Astrocyte of the cerebellum (primary cell): ENCODE measurements around the gene QTRT2.
A peak's percentile ranks its signal among the peaks of the same experiment; 100 is the strongest.

Source experiments
- DNase-seq: peaks from one replicate; pipeline ENCODE4 v3.0.0-alpha.2; 2011; ENCODE audit warnings: low read depth
- H3K4me3 ChIP-seq: 2 replicates; pipeline ENCODE4 v1.5.1; 2011; ENCODE audit warnings: mild to moderate bottlenecking, low read depth, low read length, moderate library complexity
- in situ Hi-C: cut with HindIII; loops from 2 replicates; pipeline ENCODE4 v1.10.0; 2017; ENCODE audit warnings: low sequenced_read_pairs
- TF ChIP-seq, protein P1 (sequence below): IDR thresholded peaks from 2 replicates; pipeline ENCODE4 v1.5.1; 2012; ENCODE audit warnings: low read length, low read depth, moderate library complexity, mild to moderate bottlenecking; ENCODE audit errors: missing control alignments

Gene QTRT2

DNA sequence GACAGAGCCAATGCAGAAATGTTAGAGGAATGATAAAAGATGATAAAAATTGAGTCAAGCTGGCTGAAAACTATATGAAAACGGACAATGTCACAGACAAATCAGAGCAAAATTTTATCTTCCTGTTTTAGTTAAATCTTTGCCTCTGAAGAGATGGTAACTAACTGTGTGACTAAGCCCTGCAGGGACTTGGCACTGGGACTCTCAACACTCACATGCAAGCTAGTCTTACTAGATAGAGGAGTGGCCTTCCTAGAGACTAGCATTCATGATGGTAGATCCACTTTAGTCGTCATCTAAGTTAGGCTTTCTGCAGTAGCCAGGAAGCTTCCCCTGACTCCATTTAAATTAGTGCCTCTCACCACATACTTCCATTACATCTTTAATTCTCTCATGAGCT, 4.3 kb upstream of the QTRT2 start:
- in situ Hi-C loops: no loop called here
- no peak for DNase-seq
- TF ChIP-seq, protein P1, sequence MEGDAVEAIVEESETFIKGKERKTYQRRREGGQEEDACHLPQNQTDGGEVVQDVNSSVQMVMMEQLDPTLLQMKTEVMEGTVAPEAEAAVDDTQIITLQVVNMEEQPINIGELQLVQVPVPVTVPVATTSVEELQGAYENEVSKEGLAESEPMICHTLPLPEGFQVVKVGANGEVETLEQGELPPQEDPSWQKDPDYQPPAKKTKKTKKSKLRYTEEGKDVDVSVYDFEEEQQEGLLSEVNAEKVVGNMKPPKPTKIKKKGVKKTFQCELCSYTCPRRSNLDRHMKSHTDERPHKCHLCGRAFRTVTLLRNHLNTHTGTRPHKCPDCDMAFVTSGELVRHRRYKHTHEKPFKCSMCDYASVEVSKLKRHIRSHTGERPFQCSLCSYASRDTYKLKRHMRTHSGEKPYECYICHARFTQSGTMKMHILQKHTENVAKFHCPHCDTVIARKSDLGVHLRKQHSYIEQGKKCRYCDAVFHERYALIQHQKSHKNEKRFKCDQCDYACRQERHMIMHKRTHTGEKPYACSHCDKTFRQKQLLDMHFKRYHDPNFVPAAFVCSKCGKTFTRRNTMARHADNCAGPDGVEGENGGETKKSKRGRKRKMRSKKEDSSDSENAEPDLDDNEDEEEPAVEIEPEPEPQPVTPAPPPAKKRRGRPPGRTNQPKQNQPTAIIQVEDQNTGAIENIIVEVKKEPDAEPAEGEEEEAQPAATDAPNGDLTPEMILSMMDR: no peak
- H3K4me3 ChIP-seq: no peak overlapping the region

GRCh38 chr3:114057011-114057347, 442 bp downstream of the QTRT2 start:
- peak overlapping the region; percentile 68 for H3K4me3 ChIP-seq
- in situ Hi-C loops: no loop called here
- TF ChIP-seq, protein P1: no peak
- no peak for DNase-seq

DNA sequence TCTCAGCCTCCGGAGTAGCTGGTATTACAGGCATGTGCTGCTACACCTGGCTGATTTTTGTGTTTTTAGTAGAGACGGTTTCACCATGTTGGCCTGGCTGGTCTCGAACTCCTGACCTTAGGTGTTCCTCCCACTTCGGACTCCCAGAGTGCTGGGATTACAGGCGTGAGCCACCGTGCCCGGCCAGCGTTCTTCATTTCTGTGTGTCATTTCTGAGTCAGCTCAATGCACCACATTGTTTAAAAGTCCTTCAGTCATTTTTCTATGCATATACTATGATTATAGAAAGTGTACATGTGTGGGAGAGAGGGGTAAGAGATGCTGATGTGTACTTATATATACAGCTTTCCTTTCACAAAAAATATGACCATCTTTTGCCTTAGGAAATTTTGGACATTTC, 2.1 kb downstream of the QTRT2 start:
- H3K4me3 ChIP-seq: no peak overlapping the region
- in situ Hi-C loops: no loop called here
- TF ChIP-seq, protein P1: no peak
- no peak for DNase-seq

- DNase-seq: no peak
- in situ Hi-C loops: no loop called here
- H3K4me3 ChIP-seq: no peak overlapping the region
- TF ChIP-seq, protein P1: no peak
Measured at GRCh38 chr3:114060906-114061655, 4.5 kb downstream of the QTRT2 start.

DNA sequence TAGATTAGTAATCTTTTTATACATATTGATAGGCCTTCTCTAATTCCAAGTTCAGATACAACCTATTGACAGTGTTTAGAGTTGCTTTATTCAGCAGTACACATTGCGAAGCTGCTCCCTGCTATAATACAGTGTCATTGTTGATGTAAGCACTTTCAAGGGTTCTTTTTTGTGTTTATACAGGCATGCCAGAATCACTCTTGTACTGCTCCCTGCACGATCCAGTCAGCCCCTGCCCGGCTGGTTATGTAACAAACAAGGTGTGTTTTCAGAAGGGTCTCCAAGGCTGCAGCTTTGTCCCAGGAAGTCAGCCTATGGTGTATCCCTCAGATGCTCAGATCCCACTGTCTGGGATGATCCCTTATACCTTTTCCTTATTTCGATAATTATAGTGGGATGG, 11.3 kb downstream of the QTRT2 start:
- TF ChIP-seq, protein P1: no peak
- in situ Hi-C loops: no loop called here
- no peak for DNase-seq
- H3K4me3 ChIP-seq: no peak overlapping the region

DNA sequence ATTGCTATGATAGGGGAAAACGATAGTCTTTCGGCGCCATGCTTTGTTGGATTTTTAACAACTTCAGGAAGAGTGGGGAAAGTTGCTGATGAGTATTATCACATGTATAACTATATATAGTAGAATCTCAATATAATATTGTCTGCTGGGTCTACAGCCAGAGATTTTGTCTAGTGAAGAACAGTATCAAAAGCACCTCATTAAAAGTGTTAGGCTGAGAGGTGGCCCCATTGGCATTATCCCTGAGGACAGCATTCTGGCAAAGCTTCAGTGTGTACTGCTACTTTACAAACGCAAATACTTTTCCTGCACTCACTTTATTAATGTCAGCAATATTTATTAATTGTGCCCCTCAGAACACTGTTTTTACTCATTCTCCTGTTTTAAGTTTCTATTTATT, 11.8 kb downstream of the QTRT2 start:
- no peak for DNase-seq
- H3K4me3 ChIP-seq: no peak overlapping the region
- in situ Hi-C loops: no loop called here
- TF ChIP-seq, protein P1: no peak
